GOT3 (cell line): ENCODE measurements around the gene FOXO3.
"Not testable (repeated sequence)": the region's sequence is repeated elsewhere in the genome, so short reads cannot be mapped to it uniquely, and the experiment has no call there.

Experiments used
- DNase-seq: peaks from one replicate; lab custom pipeline; 2025; ENCODE audit warnings: mixed read lengths; lab: John Stamatoyannopoulos, UW

FOXO3 gene

GRCh38 chr6:108630050-108630714 lies 69.5 kb downstream of the FOXO3 start:
- no peak for DNase-seq

- DNase-seq: no peak
Observed at GRCh38 chr6:108632441-108632840, 71.7 kb downstream of the FOXO3 start.

GRCh38 chr6:108633436-108633835 lies 72.7 kb downstream of the FOXO3 start:
- no peak for DNase-seq

- no peak for DNase-seq
Observed at GRCh38 chr6:108635505-108636226, 74.9 kb downstream of the FOXO3 start.

GRCh38 chr6:108637963-108638362 lies 77.2 kb downstream of the FOXO3 start:
- no peak for DNase-seq

GRCh38 chr6:108638993-108639392 lies 78.3 kb downstream of the FOXO3 start:
- DNase-seq: no peak

GRCh38 chr6:108640104-108640503 lies 79.4 kb downstream of the FOXO3 start:
- DNase-seq: no peak

- no peak for DNase-seq
Observed at GRCh38 chr6:108643184-108643583, 82.5 kb downstream of the FOXO3 start.

- DNase-seq: no peak
Observed at GRCh38 chr6:108644252-108644651, 83.5 kb downstream of the FOXO3 start.

- no peak for DNase-seq
Observed at GRCh38 chr6:108648191-108648590, 87.5 kb downstream of the FOXO3 start.

- no peak for DNase-seq
Observed at GRCh38 chr6:108650325-108650724, 89.6 kb downstream of the FOXO3 start.

GRCh38 chr6:108650781-108651180 lies 90.1 kb downstream of the FOXO3 start:
- no peak for DNase-seq

- DNase-seq: no peak
Observed at GRCh38 chr6:108651340-108652227, 90.9 kb downstream of the FOXO3 start.

GRCh38 chr6:108652375-108652774 lies 91.7 kb downstream of the FOXO3 start:
- no peak for DNase-seq

- DNase-seq: no peak
Observed at GRCh38 chr6:108653949-108654348, 93.2 kb downstream of the FOXO3 start.

GRCh38 chr6:108654465-108655106 lies 93.9 kb downstream of the FOXO3 start:
- no peak for DNase-seq

GRCh38 chr6:108655806-108656651 lies 95.3 kb downstream of the FOXO3 start:
- DNase-seq: no peak

- DNase-seq: no peak
Observed at GRCh38 chr6:108656836-108657235, 96.1 kb downstream of the FOXO3 start.

GRCh38 chr6:108658174-108658573 lies 97.5 kb downstream of the FOXO3 start:
- DNase-seq: no peak

GRCh38 chr6:108658785-108659184 lies 98.1 kb downstream of the FOXO3 start:
- DNase-seq: not testable (repeated sequence)

- no peak for DNase-seq
Observed at GRCh38 chr6:108660251-108660650, 99.5 kb downstream of the FOXO3 start.
